ENCODE data around the gene MSI2. TPM values are rescaled to one million over a fixed set of nuclear protein-coding genes. Genes with fewer than 3 reads are reported as not detected.

MSI2 gene
- total and polyA plus RNA-seq, 2 experiments from 2014 or later, result 15.7 to 76.4 TPM

DNA sequence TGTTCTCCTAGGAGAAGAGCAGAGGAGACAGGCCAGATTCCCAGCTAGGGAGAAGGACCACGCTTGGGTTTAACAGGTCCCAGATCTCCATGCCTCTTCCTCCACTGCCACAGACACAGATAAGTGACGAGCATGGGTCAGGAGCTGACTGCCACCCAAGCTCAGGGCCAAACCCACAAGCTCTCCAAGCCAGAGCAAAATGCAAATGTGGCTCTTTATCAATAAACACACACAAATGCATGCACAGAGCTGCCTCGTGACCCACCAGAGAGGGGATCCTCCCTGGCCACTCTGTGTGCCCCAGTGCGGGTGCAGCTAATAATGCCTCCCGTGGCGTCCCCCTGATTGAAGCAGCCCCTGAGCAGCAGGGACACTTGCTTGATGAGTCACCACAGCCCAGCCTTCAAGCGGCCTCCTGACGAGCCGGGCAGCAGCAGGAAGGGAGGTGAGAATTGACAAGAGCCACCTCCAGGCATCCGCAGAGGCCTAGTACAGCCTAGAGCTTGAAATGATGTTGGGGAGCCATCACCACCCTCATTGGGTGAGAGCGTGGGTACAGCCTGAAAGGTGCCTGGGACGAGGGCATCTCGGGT lies 344.9 kb downstream of the MSI2 start:
- DNase-seq (ENCODE audit: low read depth in 1 of 2, low spot score in 1 of 2), result no peak
- no peaks in the 10 kb centered on the region for H3K36me3 ChIP-seq
- H3K9me3 ChIP-seq (ENCODE audit: low read depth), result no peaks in the 10 kb centered on the region
- H3K27me3 ChIP-seq, result no peaks in the 10 kb centered on the region
- no peak overlapping the region for H3K4me3 ChIP-seq
- peaks cover 19% of the 10 kb centered on the region for H3K4me1 ChIP-seq (ENCODE audit: low read depth)
- TF ChIP-seq, protein P1, sequence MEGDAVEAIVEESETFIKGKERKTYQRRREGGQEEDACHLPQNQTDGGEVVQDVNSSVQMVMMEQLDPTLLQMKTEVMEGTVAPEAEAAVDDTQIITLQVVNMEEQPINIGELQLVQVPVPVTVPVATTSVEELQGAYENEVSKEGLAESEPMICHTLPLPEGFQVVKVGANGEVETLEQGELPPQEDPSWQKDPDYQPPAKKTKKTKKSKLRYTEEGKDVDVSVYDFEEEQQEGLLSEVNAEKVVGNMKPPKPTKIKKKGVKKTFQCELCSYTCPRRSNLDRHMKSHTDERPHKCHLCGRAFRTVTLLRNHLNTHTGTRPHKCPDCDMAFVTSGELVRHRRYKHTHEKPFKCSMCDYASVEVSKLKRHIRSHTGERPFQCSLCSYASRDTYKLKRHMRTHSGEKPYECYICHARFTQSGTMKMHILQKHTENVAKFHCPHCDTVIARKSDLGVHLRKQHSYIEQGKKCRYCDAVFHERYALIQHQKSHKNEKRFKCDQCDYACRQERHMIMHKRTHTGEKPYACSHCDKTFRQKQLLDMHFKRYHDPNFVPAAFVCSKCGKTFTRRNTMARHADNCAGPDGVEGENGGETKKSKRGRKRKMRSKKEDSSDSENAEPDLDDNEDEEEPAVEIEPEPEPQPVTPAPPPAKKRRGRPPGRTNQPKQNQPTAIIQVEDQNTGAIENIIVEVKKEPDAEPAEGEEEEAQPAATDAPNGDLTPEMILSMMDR (IDR thresholded peaks at IDR 0.05; ENCODE audit: low read depth, low read length), result no peak
- no peak overlapping the region for H3K27ac ChIP-seq

DNA sequence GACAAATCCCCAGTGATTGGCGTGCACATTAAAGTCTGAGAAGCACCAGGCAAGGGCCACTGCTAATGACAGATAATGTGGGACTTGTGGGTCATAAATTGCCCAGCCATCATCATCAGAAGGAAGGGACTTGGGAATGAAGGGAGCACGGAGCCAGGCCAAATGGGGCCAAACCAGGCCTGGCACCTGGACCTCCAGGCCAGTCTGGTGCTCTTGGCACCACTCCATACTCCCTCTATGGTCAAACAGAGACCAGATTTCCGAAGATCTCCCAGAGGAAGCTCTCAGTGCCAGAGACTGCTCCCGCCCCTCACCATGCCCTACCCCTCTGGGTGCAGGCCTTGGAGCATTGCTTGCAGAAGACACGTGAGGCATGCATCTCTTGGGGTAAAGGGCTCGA lies 346.6 kb downstream of the MSI2 start:
- no peak for DNase-seq (ENCODE audit: low read depth in 1 of 2, low spot score in 1 of 2)
- Histone ChIP-seq H3K9me3 (ENCODE audit: low read depth) (no peaks in the 10 kb centered on the region), H3K36me3 (no peaks in the 10 kb centered on the region), H3K4me3 (no peak overlapping the region), H3K27me3 (no peaks in the 10 kb centered on the region), H3K27ac (peak overlapping the region; percentile 32), H3K4me1 (ENCODE audit: low read depth) (peaks cover 19% of the 10 kb centered on the region)
- TF ChIP-seq, protein P1 (IDR thresholded peaks at IDR 0.05; ENCODE audit: low read depth, low read length), result no peak

DNA sequence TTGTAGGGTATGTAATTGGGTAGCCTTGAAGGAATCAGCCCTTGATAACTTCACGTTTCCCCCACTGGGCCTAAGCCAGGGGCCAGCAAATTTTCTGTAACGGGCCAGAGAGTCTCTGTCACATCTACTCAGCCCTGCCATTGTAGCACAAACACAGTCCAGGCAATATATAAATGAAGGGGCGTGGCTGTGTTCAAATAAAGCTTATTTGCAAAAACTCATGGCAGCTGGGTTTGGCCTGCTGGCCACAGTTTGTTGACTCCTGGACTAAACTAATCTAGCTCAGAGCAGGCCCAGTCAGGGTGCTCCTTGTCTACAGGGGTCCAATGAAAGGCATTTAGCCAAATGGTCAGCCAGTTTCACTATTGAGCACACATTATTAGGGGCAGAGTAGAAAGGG lies 347.2 kb downstream of the MSI2 start:
- Histone ChIP-seq H3K36me3 (no peaks in the 10 kb centered on the region), H3K4me1 (ENCODE audit: low read depth) (peaks cover 19% of the 10 kb centered on the region), H3K27me3 (no peaks in the 10 kb centered on the region), H3K9me3 (ENCODE audit: low read depth) (no peaks in the 10 kb centered on the region), H3K27ac (peak overlapping the region; percentile 7), H3K4me3 (no peak overlapping the region)
- no peak for DNase-seq (ENCODE audit: low read depth in 1 of 2, low spot score in 1 of 2)
- TF ChIP-seq, protein P1 (IDR thresholded peaks at IDR 0.05; ENCODE audit: low read depth, low read length), result no peak

DNA sequence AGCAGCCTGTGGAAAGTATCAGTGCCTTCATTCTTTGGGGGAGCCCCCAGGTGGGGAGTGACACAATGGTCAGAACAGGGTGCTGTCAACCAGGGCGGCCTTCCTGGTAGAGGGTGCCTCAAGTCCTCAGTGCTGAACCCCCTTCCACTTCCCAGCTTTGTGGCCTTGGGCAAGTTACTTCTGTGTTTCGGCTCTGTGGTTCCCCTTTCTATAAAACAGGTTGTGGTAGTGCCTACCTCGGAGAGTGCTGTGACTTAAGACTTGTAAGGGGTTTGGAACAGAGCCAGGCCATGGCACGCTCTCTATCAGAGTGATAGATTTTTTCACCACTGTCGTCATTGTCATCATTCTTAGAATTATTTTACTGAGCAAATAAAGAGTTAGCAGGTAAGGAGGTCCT lies 347.7 kb downstream of the MSI2 start:
- no peak overlapping the region for H3K4me3 ChIP-seq
- DNase-seq (ENCODE audit: low read depth in 1 of 2, low spot score in 1 of 2), result no peak
- no peaks in the 10 kb centered on the region for H3K9me3 ChIP-seq (ENCODE audit: low read depth)
- peak overlapping the region; percentile 7 for H3K27ac ChIP-seq
- no peaks in the 10 kb centered on the region for H3K27me3 ChIP-seq
- H3K36me3 ChIP-seq, result no peaks in the 10 kb centered on the region
- H3K4me1 ChIP-seq (ENCODE audit: low read depth), result peaks cover 19% of the 10 kb centered on the region
- TF ChIP-seq, protein P1 (IDR thresholded peaks at IDR 0.05; ENCODE audit: low read depth, low read length), result no peak

DNA sequence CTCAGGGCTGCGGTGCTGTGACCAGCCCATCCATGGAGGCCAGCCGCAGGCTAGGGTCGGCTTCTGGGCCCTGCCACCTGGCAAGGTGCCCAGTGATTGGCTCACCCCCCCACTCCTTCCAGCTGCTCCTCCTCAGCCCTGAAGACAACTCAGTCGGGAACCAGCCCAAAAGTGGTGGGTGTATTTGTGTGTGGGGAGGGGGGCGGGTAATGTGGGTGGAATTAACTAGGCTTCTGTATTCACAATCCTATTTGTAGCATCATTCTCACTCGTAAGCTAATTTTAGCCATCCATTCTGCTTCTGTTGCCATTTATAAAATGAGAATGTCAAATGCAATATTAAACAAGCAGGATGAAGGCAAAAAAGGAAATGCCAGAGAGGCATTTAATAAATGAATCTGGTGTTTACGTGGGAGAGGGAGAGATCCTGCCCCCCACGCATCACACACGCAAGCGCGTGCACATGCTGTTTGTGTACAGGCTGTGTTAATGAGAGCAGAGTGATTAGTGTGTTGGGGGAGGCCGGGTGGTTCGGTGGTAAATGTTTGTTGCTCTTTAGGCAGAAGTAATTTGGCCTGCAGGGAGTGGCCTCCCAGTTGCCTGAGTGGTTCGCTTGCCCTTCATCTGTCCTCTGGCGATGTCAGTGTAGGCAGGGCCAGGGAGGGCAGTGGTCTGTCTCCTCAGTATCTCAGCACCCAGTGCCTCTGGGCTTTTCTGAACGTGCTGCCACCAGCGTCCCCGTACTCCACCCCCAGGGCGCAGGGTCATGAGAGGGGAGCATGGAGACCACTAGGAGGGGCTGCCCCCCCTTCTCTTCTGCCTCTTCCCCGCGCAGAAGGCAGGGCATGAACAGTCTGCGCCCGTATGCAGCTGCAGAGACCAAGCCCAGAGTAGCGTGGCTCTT lies 348.7 kb downstream of the MSI2 start:
- Histone ChIP-seq H3K4me1 (ENCODE audit: low read depth) (peaks cover 22% of the 10 kb centered on the region), H3K27me3 (no peaks in the 10 kb centered on the region), H3K36me3 (no peaks in the 10 kb centered on the region), H3K9me3 (ENCODE audit: low read depth) (no peaks in the 10 kb centered on the region), H3K27ac (peak overlapping the region; percentile 78), H3K4me3 (no peak overlapping the region)
- TF ChIP-seq, protein P1 (IDR thresholded peaks at IDR 0.05; ENCODE audit: low read depth, low read length), result no peak
- DNase-seq (ENCODE audit: low read depth in 1 of 2, low spot score in 1 of 2), result peak; percentile 59 to 66
